Measurements from ENCODE around the gene APOL4. TPM values are rescaled to one million over a fixed set of nuclear protein-coding genes. Genes with fewer than 3 reads are reported as not detected.
"Not testable (repeated sequence)": the region's sequence is repeated elsewhere in the genome, so short reads cannot be mapped to it uniquely, and the experiment has no call there.

The APOL4 gene
- total and polyA plus RNA-seq, 12 donors, result 1.2 to 10.0 (median 3.6) TPM; not detected in 1

DNA sequence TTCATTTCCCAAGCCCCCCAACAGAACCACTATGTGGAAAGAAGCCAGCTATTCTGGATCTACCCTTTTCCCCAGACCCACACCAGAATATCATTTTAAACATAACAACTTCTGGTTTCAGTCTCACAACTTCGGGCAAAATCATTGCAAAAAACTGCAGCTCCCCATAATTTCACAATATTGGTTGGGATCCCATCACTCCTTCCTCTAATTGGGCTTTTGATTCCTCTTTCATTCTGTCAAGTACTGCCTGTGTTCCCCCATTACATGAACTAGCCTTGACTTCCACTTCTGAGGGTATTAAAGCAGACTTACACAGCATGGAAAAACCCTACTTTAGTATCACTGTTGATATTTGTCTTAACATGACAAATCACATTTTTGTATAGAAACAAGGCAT lies 37.0 kb downstream of the APOL4 start:
- 63 to 80% (median 77%) methylated on average over 1 of the region's 1 CpG for WGBS, 4 donors
- Histone ChIP-seq H3K27me3 (no peaks in the 10 kb centered on the region), H3K36me3 (replicated peaks in 1 of 2) (no peaks in the 10 kb centered on the region), H3K4me3 (no peak overlapping the region), H3K4me1 (replicated peaks in 1 of 2) (no peaks in the 10 kb centered on the region), H3K9me3 (replicated peaks in 1 of 3) (no peaks in the 10 kb centered on the region), H3K27ac (peak overlapping the region in 2 of 5 donors; percentile 7 to 46)
- TF ChIP-seq, protein P1, sequence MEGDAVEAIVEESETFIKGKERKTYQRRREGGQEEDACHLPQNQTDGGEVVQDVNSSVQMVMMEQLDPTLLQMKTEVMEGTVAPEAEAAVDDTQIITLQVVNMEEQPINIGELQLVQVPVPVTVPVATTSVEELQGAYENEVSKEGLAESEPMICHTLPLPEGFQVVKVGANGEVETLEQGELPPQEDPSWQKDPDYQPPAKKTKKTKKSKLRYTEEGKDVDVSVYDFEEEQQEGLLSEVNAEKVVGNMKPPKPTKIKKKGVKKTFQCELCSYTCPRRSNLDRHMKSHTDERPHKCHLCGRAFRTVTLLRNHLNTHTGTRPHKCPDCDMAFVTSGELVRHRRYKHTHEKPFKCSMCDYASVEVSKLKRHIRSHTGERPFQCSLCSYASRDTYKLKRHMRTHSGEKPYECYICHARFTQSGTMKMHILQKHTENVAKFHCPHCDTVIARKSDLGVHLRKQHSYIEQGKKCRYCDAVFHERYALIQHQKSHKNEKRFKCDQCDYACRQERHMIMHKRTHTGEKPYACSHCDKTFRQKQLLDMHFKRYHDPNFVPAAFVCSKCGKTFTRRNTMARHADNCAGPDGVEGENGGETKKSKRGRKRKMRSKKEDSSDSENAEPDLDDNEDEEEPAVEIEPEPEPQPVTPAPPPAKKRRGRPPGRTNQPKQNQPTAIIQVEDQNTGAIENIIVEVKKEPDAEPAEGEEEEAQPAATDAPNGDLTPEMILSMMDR (IDR thresholded peaks at IDR 0.05), result no peak
- TF ChIP-seq POLR2A (IDR thresholded peaks at IDR 0.05), result no peak
- intact Hi-C loops (cut with DNase I), result no loop called here
- no peak for DNase-seq

DNA sequence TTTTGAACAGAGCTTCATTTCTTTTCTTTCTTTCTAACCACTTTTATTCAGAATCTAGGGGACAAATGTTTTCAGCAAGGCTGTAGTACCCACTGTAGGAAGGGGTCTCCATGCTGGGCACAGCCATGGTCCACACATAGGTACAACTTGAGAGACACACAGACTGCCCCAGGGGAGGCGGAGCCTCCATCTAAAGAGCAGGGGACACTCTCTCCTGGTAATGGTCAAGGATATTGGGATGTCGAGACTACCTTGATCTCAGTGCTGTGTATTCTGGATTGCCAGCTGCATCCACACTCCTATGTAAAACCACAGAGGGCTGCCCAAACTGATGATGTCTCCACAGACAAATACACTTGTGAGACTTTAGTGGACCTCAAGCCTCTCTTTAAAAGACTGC lies 38.1 kb downstream of the APOL4 start:
- intact Hi-C loops (cut with DNase I), result no loop called here
- Histone ChIP-seq H3K9me3 (replicated peaks in 1 of 3) (no peaks in the 10 kb centered on the region), H3K27me3 (no peaks in the 10 kb centered on the region), H3K4me1 (replicated peaks in 1 of 2) (no peaks in the 10 kb centered on the region), H3K27ac (no peak overlapping the region), H3K36me3 (replicated peaks in 1 of 2) (no peaks in the 10 kb centered on the region), H3K4me3 (no peak overlapping the region)
- TF ChIP-seq POLR2A (IDR thresholded peaks at IDR 0.05), result no peak
- TF ChIP-seq, protein P1 (IDR thresholded peaks at IDR 0.05), result no peak
- 78 to 92% (median 84%) methylated on average over 2 of the region's 2 CpGs for WGBS, 4 donors
- no peak for DNase-seq

DNA sequence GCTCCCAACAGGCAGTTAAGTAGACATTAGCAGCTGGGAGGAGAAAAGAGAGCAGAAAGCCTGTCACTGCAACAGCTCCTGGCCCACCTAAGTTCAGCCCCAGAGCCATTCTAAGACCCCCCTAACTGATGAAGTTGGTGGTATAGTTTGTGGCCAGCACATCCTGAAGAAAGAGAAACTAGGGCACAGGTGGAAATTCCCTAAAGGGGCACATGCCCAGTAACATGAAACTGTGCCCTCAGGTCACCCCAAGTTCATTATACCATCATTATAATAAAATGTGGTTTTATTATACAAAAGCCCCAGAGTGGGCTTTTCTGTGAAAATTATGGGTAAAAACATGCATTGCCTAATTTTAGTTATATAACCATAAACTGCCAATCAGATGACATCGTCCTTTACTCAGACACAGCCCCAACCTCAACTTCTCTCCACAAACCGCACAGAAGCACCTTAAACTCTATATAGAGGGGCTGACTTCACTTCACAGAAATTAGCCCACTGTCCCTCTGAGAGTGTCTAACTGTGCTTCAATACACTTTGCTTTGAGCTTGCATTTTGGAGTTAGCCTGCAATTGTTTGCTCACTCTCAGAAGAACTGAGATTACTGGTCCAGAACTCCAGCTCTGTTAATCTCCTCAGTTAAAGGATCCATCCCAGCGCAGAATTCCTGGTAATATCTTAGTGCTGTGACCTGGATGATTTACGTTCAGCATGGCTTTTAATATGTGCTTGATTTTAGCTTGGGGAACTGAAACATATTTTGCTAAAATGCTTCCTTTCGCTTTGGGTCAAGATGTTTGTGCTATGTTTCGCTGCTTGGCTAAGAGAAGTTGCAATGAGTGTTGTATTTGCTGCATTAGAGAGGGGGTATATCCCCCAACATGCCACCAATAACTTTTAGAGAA lies 39.2 kb downstream of the APOL4 start:
- H3K9me3 ChIP-seq (replicated peaks in 1 of 3), result no peaks in the 10 kb centered on the region
- H3K27ac ChIP-seq, result peak overlapping the region in 1 of 5 donors; percentile 42
- intact Hi-C loops (cut with DNase I), result no loop called here
- 77 to 90% (median 81%) methylated on average over 6 of the region's 6 CpGs for WGBS, 4 donors
- DNase-seq, result no peak
- H3K4me3 ChIP-seq, result no peak overlapping the region
- no peaks in the 10 kb centered on the region for H3K27me3 ChIP-seq
- no peaks in the 10 kb centered on the region for H3K36me3 ChIP-seq (replicated peaks in 1 of 2)
- TF ChIP-seq POLR2A (IDR thresholded peaks at IDR 0.05), result no peak
- TF ChIP-seq, protein P1 (IDR thresholded peaks at IDR 0.05), result no peak
- H3K4me1 ChIP-seq (replicated peaks in 1 of 2), result peaks cover 5 to 11% of the 10 kb centered on the region in 2 donors

DNA sequence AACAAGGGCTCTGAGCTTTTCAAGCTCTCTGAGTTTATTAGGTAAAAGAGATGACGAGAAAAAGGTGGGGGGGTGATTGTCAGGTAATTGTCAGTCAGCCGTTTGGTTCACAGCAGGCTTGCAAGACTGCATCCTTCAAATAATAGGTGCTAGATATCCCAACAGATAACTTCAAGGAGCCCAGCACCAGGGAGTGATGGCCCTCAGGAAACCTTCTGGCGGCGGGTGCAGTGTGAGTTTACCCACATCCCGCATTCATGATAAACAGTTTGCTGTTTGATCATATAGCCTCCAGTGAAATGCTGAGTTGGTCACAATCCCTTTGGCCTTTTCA lies 39.8 kb downstream of the APOL4 start:
- H3K36me3 ChIP-seq (replicated peaks in 1 of 2); H3K27ac ChIP-seq; H3K4me3 ChIP-seq; DNase-seq; H3K9me3 ChIP-seq (replicated peaks in 1 of 3); intact Hi-C loops (cut with DNase I); H3K27me3 ChIP-seq: not testable (repeated sequence)
- WGBS, 4 donors, result 52 to 82% (median 72%) methylated on average over 5 of the region's 5 CpGs
- peaks cover 9 to 17% of the 10 kb centered on the region in 2 donors for H3K4me1 ChIP-seq (replicated peaks in 1 of 2)
